Thyroid gland (tissue), 4 donors: ENCODE measurements around the gene CHL1. TPM values are rescaled to one million over a fixed set of nuclear protein-coding genes. Genes with fewer than 3 reads are reported as not detected.

ENCODE experiments used
- DNase-seq, 2 donors: peaks; one replicate each; pipeline ENCODE4 v3.0.0-alpha.2; 2019
- H3K27ac ChIP-seq, 3 donors: fragments of 200-600 bp; sonication (generic); 1 replicate in 2 of 3; 2 replicates in 1 of 3; pipeline ENCODE4 v1.5.1; 2016 to 2019; ENCODE audit warnings: mild to moderate bottlenecking in 1 of 3, moderate library complexity in 1 of 3
- H3K27me3 ChIP-seq: fragments of 200-600 bp; sonication (generic); one replicate; pipeline ENCODE4 v1.5.1; 2019
- H3K36me3 ChIP-seq, 2 donors: fragments of 200-600 bp; sonication (generic); one replicate each; pipeline ENCODE4 v1.5.1; 2016 to 2019
- H3K4me1 ChIP-seq, 2 donors: fragments of 200-600 bp; sonication (generic); one replicate each; pipeline ENCODE4 v1.5.1; 2017 to 2019
- H3K4me3 ChIP-seq, 3 donors: fragments of 200-600 bp; sonication (generic); replicated peaks in 1 of 3; 1 replicate in 2 of 3; 2 replicates in 1 of 3; pipeline ENCODE4 v1.5.1; 2016; ENCODE audit warnings: mild to moderate bottlenecking in 1 of 3
- H3K9me3 ChIP-seq: fragments of 200-600 bp; sonication (generic); one replicate; pipeline ENCODE4 v1.5.1; 2017
- POLR2A ChIP-seq, 2 donors: fragments of 450-650 bp; IDR thresholded peaks; one replicate each; pipeline ENCODE4 v1.6.1; 2017; ENCODE audit warnings: antibody characterized with exemption in 2 of 2, mild to moderate bottlenecking in 2 of 2, moderate library complexity in 1 of 2
- WGBS, 2 donors: methylation state at CpG; one replicate each; pipeline ENCODE4 v1.1.5; 2017; 5-methylcytosine and 5-hydroxymethylcytosine counted together
- intact Hi-C: fragments of 100-400 bp; cut with DNase I; formaldehyde crosslinking; loops from one replicate; pipeline ENCODE4 v1.15.1; 2023
- total RNA-seq, 4 donors: library from RNA; depleted of rRNA; stranded (reverse); fragments of >200 nt; gene quantifications; one replicate each; pipeline ENCODE4 v1.2.3, GENCODE V29; 2016
- TF ChIP-seq, protein P1 (sequence below), 6 experiments: fragments of 200-600 bp in 3 of 6; fragments of 450-650 bp in 3 of 6; sonication (generic) in 3 of 6; IDR thresholded peaks; one replicate each; pipeline ENCODE4 v1.5.1; 2016 to 2019; ENCODE audit warnings: antibody characterized with exemption in 6 of 6, mild to moderate bottlenecking in 2 of 6, inconsistent platforms in 1 of 6, moderate library complexity in 1 of 6

CHL1 gene
- total RNA-seq, 4 donors from 2014 or later: 3.1 to 5.0 (median 4.3) TPM

DNA sequence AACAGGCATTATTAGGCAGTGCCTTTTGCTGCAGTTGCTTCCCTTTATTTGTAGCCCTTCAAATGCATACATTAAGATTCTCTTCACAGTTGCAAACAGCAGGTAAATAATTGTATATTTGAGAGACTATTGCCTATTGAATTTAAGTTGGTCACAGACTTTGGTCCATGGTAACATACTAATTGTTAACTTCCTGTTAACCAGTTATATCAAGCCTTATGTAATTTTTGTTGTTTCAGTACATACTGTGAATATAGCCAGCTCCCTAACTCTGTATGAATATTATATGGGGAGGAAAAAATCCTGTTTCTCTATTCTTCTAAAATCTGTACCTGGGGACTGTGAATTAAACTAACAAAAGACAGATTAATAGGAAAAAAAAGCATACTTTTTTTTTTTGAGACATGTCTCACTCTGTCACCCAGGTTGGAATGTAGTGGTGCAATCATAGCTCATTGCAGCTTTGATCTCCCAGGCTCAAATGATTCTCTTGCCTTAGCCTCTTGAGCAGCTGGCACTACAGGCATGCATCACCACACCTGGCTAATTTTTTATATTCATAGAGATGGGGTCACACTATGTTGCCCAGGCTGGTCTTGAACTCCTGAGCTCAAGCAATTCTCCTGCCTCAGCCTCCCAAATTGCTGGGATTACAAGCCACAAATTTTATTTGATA is 53.2 kb downstream of the CHL1 start:
- no peak for DNase-seq
- no peak overlapping the region for H3K27ac ChIP-seq
- TF ChIP-seq, protein P1, sequence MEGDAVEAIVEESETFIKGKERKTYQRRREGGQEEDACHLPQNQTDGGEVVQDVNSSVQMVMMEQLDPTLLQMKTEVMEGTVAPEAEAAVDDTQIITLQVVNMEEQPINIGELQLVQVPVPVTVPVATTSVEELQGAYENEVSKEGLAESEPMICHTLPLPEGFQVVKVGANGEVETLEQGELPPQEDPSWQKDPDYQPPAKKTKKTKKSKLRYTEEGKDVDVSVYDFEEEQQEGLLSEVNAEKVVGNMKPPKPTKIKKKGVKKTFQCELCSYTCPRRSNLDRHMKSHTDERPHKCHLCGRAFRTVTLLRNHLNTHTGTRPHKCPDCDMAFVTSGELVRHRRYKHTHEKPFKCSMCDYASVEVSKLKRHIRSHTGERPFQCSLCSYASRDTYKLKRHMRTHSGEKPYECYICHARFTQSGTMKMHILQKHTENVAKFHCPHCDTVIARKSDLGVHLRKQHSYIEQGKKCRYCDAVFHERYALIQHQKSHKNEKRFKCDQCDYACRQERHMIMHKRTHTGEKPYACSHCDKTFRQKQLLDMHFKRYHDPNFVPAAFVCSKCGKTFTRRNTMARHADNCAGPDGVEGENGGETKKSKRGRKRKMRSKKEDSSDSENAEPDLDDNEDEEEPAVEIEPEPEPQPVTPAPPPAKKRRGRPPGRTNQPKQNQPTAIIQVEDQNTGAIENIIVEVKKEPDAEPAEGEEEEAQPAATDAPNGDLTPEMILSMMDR (IDR thresholded peaks at IDR 0.05): no peak
- no peak for TF ChIP-seq POLR2A (IDR thresholded peaks at IDR 0.05)
- no peaks in the 10 kb centered on the region for H3K36me3 ChIP-seq
- intact Hi-C loops: no loop called here
- H3K4me1 ChIP-seq: no peaks in the 10 kb centered on the region
- H3K4me3 ChIP-seq: no peak overlapping the region
- no peaks in the 10 kb centered on the region for H3K27me3 ChIP-seq
- H3K9me3 ChIP-seq: no peaks in the 10 kb centered on the region

DNA sequence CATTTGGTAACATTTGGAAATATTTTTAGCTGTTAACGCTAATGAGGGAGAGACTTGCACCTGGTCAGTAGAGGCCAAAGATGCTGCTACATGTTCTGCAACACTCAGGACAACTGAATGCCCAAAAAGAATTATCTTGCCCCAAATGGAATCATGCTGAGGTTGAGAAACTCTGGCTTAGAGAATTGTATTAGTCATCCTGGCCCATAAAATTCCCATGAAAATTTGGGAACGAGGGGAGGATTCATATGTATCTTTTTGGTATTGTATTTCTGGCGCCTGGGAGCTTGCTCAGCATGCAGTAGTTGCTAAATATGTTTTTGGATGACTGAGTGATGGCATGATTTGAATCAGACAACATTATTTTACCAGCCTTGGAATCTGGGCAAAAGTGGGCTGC is 59.9 kb downstream of the CHL1 start:
- TF ChIP-seq, protein P1 (IDR thresholded peaks at IDR 0.05): no peak
- TF ChIP-seq POLR2A (IDR thresholded peaks at IDR 0.05): no peak
- H3K27ac ChIP-seq: no peak overlapping the region
- 82 to 89% methylated on average over 3 of the region's 3 CpGs for WGBS, 2 donors
- H3K36me3 ChIP-seq: no peaks in the 10 kb centered on the region
- intact Hi-C loops: no loop called here
- H3K4me1 ChIP-seq: no peaks in the 10 kb centered on the region
- no peaks in the 10 kb centered on the region for H3K9me3 ChIP-seq
- no peak for DNase-seq
- no peaks in the 10 kb centered on the region for H3K27me3 ChIP-seq
- no peak overlapping the region for H3K4me3 ChIP-seq

DNA sequence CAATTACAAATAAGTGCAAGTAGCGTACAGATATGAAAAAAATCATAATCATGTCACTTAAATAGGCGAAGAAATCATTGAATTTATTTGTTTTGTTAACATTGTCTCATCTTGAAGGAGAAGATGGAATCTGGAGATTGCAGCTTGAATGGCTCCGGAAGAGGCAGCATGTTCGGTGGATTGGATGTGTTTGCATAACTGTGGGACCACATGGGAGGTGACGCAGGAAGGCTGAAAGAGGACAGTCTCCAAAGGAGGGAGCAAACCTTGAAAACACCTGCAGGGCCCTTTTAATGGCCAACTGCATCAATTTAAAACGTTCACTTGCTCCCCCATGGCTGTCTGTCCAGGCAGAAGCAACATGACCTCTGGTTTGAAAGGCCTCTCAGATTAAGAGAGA is 61.3 kb downstream of the CHL1 start:
- Histone ChIP-seq H3K4me3 (no peak overlapping the region), H3K36me3 (no peaks in the 10 kb centered on the region), H3K27me3 (no peaks in the 10 kb centered on the region), H3K27ac (no peak overlapping the region), H3K4me1 (no peaks in the 10 kb centered on the region), H3K9me3 (no peaks in the 10 kb centered on the region)
- intact Hi-C loops: no loop called here
- DNase-seq: no peak
- no peak for TF ChIP-seq POLR2A (IDR thresholded peaks at IDR 0.05)
- TF ChIP-seq, protein P1 (IDR thresholded peaks at IDR 0.05): no peak
- WGBS, 2 donors: 63 to 71% methylated on average over 6 of the region's 6 CpGs

DNA sequence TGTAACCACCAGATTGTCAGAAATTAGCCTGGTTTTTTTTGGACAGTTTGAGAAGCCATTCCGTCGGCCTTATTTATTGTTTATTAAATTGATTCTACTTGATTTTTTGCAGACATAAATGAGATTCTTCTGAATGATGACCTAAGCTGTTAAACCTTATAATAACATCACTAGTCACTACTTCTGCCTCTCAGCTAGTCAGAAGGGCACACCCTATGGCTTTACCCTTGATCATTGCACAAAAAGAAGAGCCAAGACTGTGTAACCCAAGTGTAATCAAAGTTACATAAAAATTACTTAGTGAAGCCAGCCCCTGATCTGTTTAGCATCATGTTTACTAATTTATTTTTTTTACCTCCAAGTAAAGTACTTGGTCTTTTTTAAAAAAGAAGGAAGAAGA is 64.3 kb downstream of the CHL1 start:
- Histone ChIP-seq H3K36me3 (no peaks in the 10 kb centered on the region), H3K4me3 (no peak overlapping the region), H3K27ac (no peak overlapping the region), H3K9me3 (no peaks in the 10 kb centered on the region), H3K4me1 (peaks cover 0 to 8% of the 10 kb centered on the region in 2 donors), H3K27me3 (no peaks in the 10 kb centered on the region)
- intact Hi-C loops: no loop called here
- DNase-seq: no peak
- WGBS, 2 donors: 86 to 92% methylated on average over 2 of the region's 2 CpGs
- TF ChIP-seq POLR2A (IDR thresholded peaks at IDR 0.05): no peak
- TF ChIP-seq, protein P1 (IDR thresholded peaks at IDR 0.05): no peak

DNA sequence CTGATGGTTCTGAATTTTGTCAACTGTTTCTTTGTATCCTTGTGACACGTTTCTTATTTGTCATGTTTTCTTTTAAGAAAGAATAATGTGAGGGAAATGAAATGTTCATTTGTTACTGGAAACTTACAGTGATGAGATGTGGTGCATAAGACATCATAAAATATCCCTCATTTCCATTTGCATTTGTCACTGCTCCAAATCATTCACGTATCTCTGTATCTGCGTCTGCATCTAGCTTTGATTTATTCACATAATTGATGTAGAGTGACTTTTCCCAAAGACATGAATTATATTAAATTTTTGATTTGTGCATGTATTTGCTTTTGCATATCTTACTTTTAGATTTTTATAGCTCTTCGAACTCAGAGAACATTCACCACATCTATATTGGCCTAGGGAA is 66.8 kb downstream of the CHL1 start:
- intact Hi-C loops: no loop called here
- no peak overlapping the region for H3K4me3 ChIP-seq
- no peak for TF ChIP-seq POLR2A (IDR thresholded peaks at IDR 0.05)
- TF ChIP-seq, protein P1 (IDR thresholded peaks at IDR 0.05): no peak
- H3K27ac ChIP-seq: no peak overlapping the region
- no peaks in the 10 kb centered on the region for H3K36me3 ChIP-seq
- H3K4me1 ChIP-seq: peaks cover 0 to 8% of the 10 kb centered on the region in 2 donors
- H3K27me3 ChIP-seq: no peaks in the 10 kb centered on the region
- WGBS, 2 donors: 82% methylated on average over 4 of the region's 4 CpGs
- H3K9me3 ChIP-seq: no peaks in the 10 kb centered on the region
- no peak for DNase-seq
